HepG2 (cell line): ENCODE results near the gene ACACA. TPM values are rescaled to one million over a fixed set of nuclear protein-coding genes. Genes with fewer than 3 reads are reported as not detected.

ENCODE experiments used
- ATAC-seq: fragments of 200-7000 bp; cut with Tn5 transposase; 3 replicates; pipeline ENCODE4 v1.9.1; 2020; ENCODE audit warnings: mild to moderate bottlenecking, moderate library complexity
- BruUV-seq: library from RNA; stranded (reverse); fragments of 400-500 nt; replicated peaks from 2 replicates; lab custom pipeline; 2021; lab: Mats Ljungman, UMichigan
- CTCF ChIA-PET: fragments of 300-600 bp; formaldehyde crosslinking; extraction: SDS; loops from one replicate; lab custom pipeline; 2021; ENCODE audit warnings: low total read pairs, inconsistent platforms, low intra/inter-chr PET ratio; lab: Yijun Ruan, JAX
- POLR2A ChIA-PET: fragments of 350-600 bp; sonication (Branson Sonifier 250); formaldehyde crosslinking; loops from one replicate; lab custom pipeline; 2020; ENCODE audit warnings: antibody characterized with exemption, inconsistent platforms; lab: Yijun Ruan, JAX
- DNase-seq: peaks from one replicate; pipeline ENCODE4 v3.0.0-alpha.2; 2015; ENCODE audit warnings: low spot score
- FAIRE-seq: peaks from 3 replicates; lab custom pipeline; 2011; peaks lifted over from hg19 to GRCh38; lab: Jason Lieb, UNC
- H2AFZ ChIP-seq: one replicate; pipeline ENCODE4 v1.6.1; 2011; ENCODE audit warnings: low read length, inconsistent platforms
- H3K27ac ChIP-seq: fragments of 300-600 bp; 3 replicates; pipeline ENCODE4 v1.8.0; 2011; ENCODE audit warnings: mixed run types, mild to moderate bottlenecking, mixed read lengths, low read length, inconsistent platforms; ENCODE audit not compliant: insufficient read depth; ENCODE audit errors: extremely low read length
- H3K27me3 ChIP-seq, 2 experiments: fragments of 200-600 bp in 1 of 2; 2 replicates in 1 of 2; 3 replicates in 1 of 2; pipeline versions ENCODE4 v1.6.0 to v1.8.0; 2011; ENCODE audit warnings: low read length in 2 of 2, mild to moderate bottlenecking in 2 of 2, moderate library complexity in 2 of 2, inconsistent platforms in 1 of 2; ENCODE audit not compliant: insufficient read depth in 2 of 2, control insufficient read depth in 1 of 2
- H3K36me3 ChIP-seq, 2 experiments: fragments of 200-600 bp in 1 of 2; replicated peaks in 1 of 2; 2 replicates in 1 of 2; 3 replicates in 1 of 2; pipeline versions ENCODE4 v1.5.1 to v1.8.0; 2011; ENCODE audit warnings: low read length in 2 of 2, inconsistent platforms in 1 of 2; ENCODE audit not compliant: insufficient read depth in 2 of 2, control insufficient read depth in 1 of 2
- H3K4me1 ChIP-seq: 2 replicates; pipeline ENCODE4 v1.5.1; 2012; ENCODE audit warnings: low read length, inconsistent platforms; ENCODE audit not compliant: insufficient read depth
- H3K4me2 ChIP-seq: 2 replicates; pipeline ENCODE4 v1.6.0; 2011; ENCODE audit warnings: low read depth, low read length, inconsistent platforms
- H3K4me3 ChIP-seq, 3 experiments: fragments of 200-600 bp in 1 of 3; sonication (generic), shearing (Covaris generic) in 1 of 3; replicated peaks in 1 of 3; 2 replicates each; pipeline ENCODE4 v1.5.1; 2011 to 2016; ENCODE audit warnings: low read length in 3 of 3, inconsistent platforms in 2 of 3, low read depth in 2 of 3, mild to moderate bottlenecking in 2 of 3, control low read depth in 1 of 3, mixed read lengths in 1 of 3; ENCODE audit not compliant: insufficient read depth in 1 of 3
- H3K79me2 ChIP-seq: one replicate; pipeline ENCODE4 v1.6.1; 2011; ENCODE audit warnings: low read length, inconsistent platforms; ENCODE audit not compliant: insufficient read depth
- H3K9ac ChIP-seq: 2 replicates; pipeline ENCODE4 v1.6.0; 2011; ENCODE audit warnings: mild to moderate bottlenecking, low read depth, low read length, inconsistent platforms; ENCODE audit not compliant: insufficient read depth
- H3K9me3 ChIP-seq: 2 replicates; pipeline ENCODE4 v1.5.1; 2012; ENCODE audit warnings: mild to moderate bottlenecking, low read length
- H4K20me1 ChIP-seq: 2 replicates; pipeline ENCODE4 v1.6.0; 2011; ENCODE audit warnings: inconsistent platforms, mild to moderate bottlenecking, low read length, moderate library complexity; ENCODE audit not compliant: insufficient read depth
- NR2C2 ChIP-seq: sonication (generic); formaldehyde crosslinking; IDR thresholded peaks from 2 replicates; pipeline ENCODE4 v1.4.0; 2020; ENCODE audit warnings: missing genetic modification reagents, mild to moderate bottlenecking, moderate library complexity, borderline replicate concordance
- TEAD3 ChIP-seq: optimal IDR thresholded peaks from 2 replicates; pipeline ENCODE3; 2016; ENCODE audit warnings: borderline replicate concordance
- ZNF598 ChIP-seq: sonication (generic); formaldehyde crosslinking; IDR thresholded peaks from 2 replicates; pipeline ENCODE4 v1.5.1; 2020; ENCODE audit warnings: mild to moderate bottlenecking, missing genetic modification reagents, borderline replicate concordance
- ZNF841 ChIP-seq: sonication (generic); formaldehyde crosslinking; IDR thresholded peaks from 2 replicates; pipeline ENCODE4 v1.8.1; 2023; ENCODE audit warnings: missing genetic modification reagents, borderline replicate concordance
- WGBS: methylation state at CpG from one replicate; pipeline ENCODE4 v1.1.6; 2017; ENCODE audit warnings: low lambda C conversion rate; 5-methylcytosine and 5-hydroxymethylcytosine counted together
- in situ Hi-C: cut with HindIII; loops from 2 replicates; pipeline ENCODE4 v1.10.0; 2017; ENCODE audit warnings: low pct_unique_long_range_greater_than_20kb; ENCODE audit not compliant: extremely low pct_ligation_motif_present
- intact Hi-C: fragments of 100-400 bp; cut with micrococcal nuclease; formaldehyde crosslinking; loops from one replicate; pipeline ENCODE4 v1.10.0; 2022; ENCODE audit not compliant: unreplicated experiment
- polyA plus RNA-seq, 8 experiments: library from polyadenylated mRNA; depleted of rRNA in 3 of 8; stranded (reverse) in 7 of 8; unstranded in 1 of 8; fragments of >200 nt; fragmentation: Illumina TruSeq in 4 of 8; extraction: Trizol in 4 of 8; gene quantifications; 2 replicates each; pipeline versions ENCODE4 v1.2.1 to v1.2.3, GENCODE V29; 2011 to 2016; ENCODE audit warnings: low read depth in 4 of 8, missing spikeins in 1 of 8, mixed read lengths in 1 of 8; ENCODE audit not compliant: insufficient read depth in 1 of 8
- total RNA-seq, 5 experiments: library from RNA; depleted of rRNA; stranded (reverse); fragments of >200 nt; fragmentation: Illumina TruSeq; extraction: Trizol; gene quantifications; 2 replicates each; pipeline ENCODE4 v1.2.3, GENCODE V29; 2016; ENCODE audit warnings: low read depth in 1 of 5
- TF ChIP-seq, protein P1 (sequence below): sonication (generic); formaldehyde crosslinking; IDR thresholded peaks from 2 replicates; pipeline ENCODE4 v1.4.0; 2020; ENCODE audit warnings: missing genetic modification reagents
- TF ChIP-seq, protein P2 (sequence below): sonication (generic); formaldehyde crosslinking; IDR thresholded peaks from 2 replicates; pipeline ENCODE4 v1.8.0; 2022; ENCODE audit warnings: mild to moderate bottlenecking, missing genetic modification reagents, moderate library complexity

Gene ACACA
- total and polyA plus RNA-seq, 2 of the 13 experiments (the other 11 are each of a cell fraction or from before 2014, with no cell fraction given) = 39.2 to 47.2 TPM

DNA sequence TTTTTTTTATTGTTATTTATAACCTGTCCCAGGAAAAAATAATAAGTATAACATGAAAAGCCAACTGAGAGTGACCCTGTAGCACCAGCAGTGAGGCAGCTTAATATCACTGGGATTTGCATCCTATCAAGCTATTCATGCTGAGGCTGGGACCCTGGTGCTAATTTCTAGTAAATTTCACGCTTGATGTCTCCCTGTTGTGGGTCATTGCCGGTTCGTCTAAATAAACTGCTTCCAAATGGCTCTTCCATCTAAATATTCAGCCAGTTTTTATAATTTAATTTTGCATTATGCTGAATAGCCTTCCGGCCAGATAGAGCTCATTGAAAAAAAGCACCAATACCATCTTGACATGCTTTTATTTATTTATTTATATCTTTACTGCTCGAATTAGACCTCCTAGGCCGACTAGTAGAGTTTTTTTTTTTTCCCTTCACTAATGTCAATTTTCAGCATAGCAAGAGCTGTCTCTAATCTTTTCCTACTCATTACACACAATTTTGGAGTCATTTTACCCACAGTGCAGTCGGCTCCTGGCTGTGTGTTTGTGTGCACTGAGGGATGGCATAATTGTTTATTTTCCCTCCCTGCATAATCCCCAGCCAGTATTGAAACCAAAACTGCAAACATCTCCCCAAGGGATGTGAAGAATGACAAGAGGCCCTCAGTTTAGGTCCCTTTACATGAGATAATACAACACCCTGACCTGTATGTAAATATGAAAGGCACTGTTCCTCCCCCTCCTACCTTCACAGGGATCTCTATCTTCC is 289.1 kb downstream of the ACACA start:
- POLR2A ChIA-PET = no interaction called here
- TF ChIP-seq ZNF598 (no peak), ZNF841 (CRISPR knock-in tag) (no peak), TEAD3 (no peak), NR2C2 (CRISPR knock-in tag) (no peak)
- TF ChIP-seq, protein P1, sequence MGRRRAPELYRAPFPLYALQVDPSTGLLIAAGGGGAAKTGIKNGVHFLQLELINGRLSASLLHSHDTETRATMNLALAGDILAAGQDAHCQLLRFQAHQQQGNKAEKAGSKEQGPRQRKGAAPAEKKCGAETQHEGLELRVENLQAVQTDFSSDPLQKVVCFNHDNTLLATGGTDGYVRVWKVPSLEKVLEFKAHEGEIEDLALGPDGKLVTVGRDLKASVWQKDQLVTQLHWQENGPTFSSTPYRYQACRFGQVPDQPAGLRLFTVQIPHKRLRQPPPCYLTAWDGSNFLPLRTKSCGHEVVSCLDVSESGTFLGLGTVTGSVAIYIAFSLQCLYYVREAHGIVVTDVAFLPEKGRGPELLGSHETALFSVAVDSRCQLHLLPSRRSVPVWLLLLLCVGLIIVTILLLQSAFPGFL = no peak
- TF ChIP-seq, protein P2, sequence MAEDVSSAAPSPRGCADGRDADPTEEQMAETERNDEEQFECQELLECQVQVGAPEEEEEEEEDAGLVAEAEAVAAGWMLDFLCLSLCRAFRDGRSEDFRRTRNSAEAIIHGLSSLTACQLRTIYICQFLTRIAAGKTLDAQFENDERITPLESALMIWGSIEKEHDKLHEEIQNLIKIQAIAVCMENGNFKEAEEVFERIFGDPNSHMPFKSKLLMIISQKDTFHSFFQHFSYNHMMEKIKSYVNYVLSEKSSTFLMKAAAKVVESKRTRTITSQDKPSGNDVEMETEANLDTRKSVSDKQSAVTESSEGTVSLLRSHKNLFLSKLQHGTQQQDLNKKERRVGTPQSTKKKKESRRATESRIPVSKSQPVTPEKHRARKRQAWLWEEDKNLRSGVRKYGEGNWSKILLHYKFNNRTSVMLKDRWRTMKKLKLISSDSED (CRISPR knock-in tag) = no peak
- H3K9me3 ChIP-seq = no peaks in the 10 kb centered on the region
- in situ Hi-C loops = no loop called here
- FAIRE-seq (no peak), ATAC-seq (no peak), DNase-seq (no peak)
- no peaks in the 10 kb centered on the region for H3K4me1 ChIP-seq
- no peak overlapping the region for H3K9ac ChIP-seq
- peaks cover 19 to 70% of the 10 kb centered on the region in 2 experiments for H3K36me3 ChIP-seq
- no TSS peak for BruUV-seq
- H3K27ac ChIP-seq = no peak overlapping the region
- H4K20me1 ChIP-seq = no peaks in the 10 kb centered on the region
- no peaks in the 10 kb centered on the region for H3K27me3 ChIP-seq
- CTCF ChIA-PET = no interaction called here
- H3K79me2 ChIP-seq = no peaks in the 10 kb centered on the region
- H2AFZ ChIP-seq = no peak overlapping the region
- H3K4me3 ChIP-seq = no peak overlapping the region
- 95% methylated on average over 7 of the region's 7 CpGs for WGBS
- intact Hi-C loops = no loop called here
- H3K4me2 ChIP-seq = no peak overlapping the region
